HG03066 (cell line): ENCODE measurements around the gene ERCC4.

Experiments used
- ATAC-seq: cut with Tn5 transposase; IDR thresholded peaks from one replicate; pipeline ENCODE4 v1.9.1; 2021; ENCODE audit warnings: low read depth; ENCODE audit not compliant: unreplicated experiment

The ERCC4 gene

DNA sequence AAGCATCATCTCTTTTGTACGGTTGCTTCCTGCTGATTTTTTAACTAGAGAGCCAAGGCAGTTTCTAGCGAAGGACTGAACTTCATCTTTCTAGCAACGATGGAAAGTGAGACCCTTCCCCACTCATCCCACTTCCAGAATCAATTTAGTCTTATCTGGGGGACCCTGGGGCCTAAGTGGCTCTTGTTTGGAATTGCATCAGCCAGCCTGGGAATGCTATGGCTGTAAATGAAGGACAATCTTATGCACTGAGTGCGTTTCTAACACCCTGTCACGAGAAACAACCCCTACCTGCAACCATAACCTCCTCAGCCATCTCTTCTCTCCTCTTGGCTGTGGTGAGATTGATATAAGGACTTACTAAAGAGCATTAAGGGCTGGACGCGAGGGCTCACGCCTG is 64.8 kb downstream of the ERCC4 start:
- no peak for ATAC-seq

DNA sequence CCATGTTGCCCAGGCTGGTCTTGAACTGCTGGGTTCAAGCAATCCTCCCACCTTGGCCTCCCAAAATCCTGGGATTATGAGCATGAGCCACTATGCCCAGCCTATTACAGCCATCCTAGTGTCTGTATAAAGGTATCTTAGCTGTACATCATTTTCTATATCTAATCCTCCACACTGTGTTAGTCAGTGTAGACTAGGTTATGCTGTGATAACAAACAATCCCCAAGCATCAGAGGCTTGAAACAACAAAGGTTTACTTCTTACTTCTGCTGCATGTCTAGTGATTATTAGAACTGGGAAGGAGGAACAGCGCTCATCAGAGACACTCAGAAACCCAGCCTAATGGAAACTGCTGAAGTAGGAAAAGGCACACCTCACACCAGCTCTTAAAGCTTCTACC is 68.1 kb downstream of the ERCC4 start:
- ATAC-seq = no peak

DNA sequence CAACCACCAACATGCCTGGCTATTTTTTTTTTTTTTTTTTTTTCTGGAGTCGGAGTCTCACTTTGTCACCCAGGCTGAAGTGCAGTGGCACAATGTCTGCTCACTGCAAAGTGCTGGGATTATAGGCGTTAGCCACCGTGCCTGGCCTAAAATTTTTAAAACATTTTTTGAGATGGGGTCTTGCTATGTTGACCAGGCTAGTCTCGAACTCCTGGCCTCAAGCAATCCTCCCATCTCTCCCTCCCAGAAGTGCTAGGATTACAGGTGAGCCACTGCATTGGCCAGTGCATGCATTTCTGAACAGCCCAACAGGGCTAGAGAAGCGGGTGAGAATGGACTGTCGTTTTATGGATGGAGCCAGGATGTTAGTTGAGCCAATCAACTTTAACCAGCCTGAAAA is 72.4 kb downstream of the ERCC4 start:
- ATAC-seq = no peak

DNA sequence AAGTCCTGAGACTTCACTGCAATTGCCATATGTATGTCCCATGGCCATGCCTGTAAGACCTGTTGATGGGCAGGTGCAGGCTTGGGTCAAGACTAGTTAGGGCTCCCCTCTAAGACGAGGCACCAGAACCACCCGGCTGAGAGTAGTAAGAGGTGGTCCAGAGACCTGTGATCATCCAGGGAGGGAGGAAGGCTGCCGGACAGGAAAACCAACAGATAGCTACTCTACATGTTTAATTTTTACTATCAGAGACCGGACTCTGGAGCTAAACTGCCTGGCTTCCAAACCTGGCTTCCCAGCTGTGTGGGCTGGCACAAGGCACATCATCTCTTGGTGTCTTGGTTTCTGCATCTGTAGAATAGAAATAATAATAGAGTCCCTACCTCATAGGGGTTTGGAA is 73.0 kb downstream of the ERCC4 start:
- no peak for ATAC-seq

DNA sequence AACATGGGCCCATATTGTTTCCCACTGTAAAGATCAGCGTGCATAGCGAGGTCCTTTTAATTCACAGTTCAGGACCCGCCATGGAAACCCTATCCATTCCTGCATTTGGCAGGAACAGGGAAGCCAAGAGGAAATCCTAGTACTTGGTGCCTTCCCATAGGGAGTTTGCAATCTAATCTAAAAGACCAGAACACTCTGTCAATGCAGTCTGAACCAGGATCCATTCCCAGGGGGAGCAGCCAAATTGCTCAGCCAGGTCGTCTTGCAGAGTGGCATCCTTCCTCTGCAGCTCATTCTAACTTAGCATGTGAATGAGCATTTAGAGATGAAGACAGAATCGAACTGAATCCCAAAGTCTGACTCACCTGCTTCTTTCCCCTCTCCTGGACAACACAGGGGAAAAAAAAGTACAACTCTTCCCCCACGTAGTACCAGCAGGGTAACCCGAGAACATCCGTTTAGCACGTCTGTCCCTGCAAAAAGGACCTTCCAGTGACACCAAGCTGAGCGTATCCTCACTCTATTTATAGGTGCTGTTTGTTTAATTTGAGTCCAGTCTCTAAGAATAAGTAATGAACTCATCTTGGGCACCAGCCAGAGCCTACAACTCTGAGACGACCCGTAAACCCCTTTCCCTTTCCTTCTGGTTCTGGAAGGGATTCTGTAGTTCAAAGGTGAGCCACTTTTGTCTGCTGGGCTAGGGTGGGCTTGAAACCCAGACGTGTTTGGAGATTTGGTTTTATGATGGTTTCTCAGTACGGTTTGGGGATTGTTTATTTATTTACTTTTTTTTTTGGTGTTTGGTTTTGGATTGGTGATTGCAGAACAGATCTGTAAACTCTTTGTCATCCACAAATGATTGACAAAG is 74.5 kb downstream of the ERCC4 start:
- no peak for ATAC-seq

DNA sequence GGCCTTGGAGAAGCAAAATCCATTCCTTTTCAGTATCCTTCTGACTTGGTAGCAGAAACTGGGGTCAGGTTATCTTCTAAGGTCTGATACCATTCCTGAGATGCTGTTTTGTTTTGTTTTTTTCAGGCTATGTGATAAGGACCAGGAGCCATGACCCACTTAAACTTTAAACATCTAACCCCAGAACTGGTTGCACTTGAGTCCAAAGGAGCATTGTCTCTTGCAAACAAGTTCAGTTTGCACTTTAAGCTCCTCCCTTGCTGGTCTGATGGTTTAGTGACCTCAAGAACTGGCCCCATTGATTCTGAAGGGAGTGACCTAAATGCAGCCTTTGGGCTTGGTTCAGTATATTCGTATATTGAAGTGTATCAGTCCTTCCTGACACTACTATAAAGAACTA is 75.2 kb downstream of the ERCC4 start:
- no peak for ATAC-seq

DNA sequence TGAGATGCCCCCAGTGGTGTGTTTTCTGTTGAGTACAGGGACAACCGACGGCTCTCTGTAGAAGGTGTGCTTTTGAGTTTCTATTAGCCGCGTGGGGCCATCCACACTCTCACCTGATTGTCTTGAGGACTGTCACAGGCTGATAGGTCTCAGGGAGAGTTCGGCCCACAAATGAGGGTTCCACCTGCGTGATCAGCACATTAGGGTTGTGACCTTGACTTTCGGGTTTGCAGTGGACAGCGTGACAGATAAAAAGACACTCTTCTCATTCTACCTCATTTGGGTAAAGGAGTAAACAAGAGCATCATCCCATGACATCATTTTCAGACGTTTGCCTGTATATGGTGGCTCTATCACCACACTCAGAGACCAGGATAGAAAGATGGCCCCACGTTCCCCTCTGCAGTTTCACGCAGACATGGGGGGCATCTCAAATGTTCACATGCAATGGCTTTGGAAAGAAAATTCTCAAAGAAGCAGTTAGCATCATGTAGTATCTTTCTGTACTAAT is 76.9 kb downstream of the ERCC4 start:
- ATAC-seq = no peak

DNA sequence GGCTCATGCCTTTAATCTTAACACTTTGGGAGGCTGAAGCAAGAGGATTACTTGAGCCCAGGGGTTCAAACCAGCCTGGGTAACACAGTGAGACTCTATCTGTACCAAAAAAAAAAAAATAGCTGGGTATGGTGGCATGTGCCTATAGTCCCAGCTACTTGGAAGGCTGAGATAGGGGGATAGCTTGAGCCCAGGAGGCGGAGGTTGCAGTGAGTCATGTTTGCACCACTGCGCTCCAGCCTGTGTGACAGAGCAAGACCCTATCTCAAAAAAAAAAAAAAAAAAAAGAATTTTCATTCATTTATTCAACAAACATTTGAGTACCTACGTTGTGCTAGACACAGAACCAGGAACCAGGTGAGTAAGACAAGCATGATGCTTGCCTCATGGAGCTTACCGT is 77.6 kb downstream of the ERCC4 start:
- no peak for ATAC-seq

DNA sequence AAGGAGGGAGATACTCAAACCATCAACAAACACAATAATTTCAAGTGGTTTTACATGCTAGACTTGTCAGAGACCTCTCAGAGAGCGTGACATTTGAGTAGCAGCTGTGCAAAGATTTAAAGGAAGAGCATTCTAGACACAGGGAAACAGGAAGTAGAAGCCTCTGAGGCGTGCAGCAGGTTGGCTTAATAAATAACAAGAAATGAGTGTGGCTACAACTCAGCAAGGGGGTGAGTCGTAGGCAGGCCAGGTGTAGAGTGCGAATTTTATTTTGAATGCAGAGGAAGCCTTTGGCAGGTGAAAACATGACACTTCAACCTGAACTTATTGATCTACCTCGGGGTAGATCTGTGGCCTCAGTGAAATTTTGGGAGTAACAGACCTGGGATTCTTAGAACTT is 78.0 kb downstream of the ERCC4 start:
- ATAC-seq = peak; percentile 91

DNA sequence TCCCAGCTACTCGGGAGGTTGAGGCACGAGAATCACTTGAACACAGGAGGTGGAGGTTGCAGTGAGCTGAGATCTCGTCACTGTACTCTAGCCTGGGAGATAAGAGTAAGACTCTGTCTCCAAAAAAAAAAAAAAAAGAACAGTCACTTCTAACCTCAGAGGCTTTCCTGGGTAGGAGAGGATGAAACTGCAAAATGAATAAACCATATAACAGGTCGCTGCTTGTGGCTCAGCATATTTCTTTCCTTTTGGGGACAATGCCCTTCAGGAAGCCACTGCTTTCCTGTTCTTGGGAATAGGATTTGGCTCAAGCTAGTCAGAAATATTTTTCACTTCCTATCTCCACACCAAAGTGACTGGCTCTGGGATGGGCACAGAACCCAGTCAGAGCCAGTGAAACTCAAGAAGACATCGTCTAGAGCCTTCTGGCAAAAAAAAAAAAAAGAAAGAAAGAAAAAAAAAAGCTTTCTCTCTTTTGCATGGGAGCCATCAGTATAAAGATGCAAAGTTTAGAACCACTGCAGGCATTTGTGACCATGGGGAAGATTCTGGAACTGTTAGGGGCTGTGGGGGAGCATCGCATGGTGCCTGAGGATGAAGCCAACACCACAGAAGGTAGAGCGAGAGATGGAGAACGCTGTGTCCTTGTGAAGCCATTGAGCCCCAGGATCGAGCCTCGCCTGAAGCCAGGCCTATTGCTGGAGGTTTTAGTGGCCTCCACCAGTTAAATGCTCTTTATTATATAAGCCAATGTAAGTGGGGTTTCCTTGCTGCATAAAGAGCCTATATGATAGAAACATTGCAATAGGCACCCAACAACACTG is 79.3 kb downstream of the ERCC4 start:
- no peak for ATAC-seq

DNA sequence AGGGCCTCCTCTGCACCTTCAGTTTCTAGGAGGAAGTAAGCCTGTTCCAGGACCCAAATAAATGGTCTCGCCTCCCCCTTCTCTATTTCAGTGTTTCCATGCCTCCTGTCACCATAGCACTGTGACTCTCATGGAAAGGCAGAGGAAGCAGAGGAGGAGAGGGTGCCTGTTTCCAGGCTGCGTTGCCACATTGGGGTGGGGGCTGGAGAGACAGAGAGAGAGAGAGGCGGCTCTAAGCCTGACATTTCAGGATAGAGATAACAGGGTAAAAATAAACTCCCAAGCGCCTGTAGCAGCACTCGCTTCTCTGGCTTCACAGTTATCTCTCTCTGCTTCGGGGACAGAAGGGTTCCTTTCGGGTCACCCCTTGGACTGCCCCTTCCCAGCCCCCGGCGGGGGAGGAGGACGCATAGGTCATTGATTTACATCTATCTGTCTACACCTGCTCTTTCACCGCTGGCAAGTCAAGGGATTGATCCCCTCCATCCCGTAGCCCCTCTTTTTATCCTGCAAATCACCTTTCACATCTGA is 80.0 kb downstream of the ERCC4 start:
- no peak for ATAC-seq

DNA sequence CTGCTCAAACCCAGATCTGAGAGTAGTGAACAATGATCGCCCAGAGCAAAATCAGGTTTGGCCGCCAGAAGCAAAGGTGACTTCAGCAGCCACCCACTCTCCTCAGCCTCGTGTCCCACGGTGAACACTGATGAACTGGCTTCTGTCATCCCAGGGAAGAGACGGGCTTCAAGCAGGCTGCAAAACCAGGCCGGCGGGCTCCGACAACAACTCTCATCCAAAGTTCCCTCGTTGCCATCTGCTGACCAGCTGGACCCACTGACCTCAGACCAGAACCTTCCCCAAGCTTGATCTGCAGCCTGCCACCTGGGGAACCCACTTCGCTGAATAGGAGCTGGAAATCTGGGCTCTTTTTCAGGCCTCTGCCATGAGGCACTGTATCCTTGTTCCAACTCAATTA is 81.6 kb downstream of the ERCC4 start:
- ATAC-seq = no peak
